HG03139 (cell line): ENCODE measurements around the gene COQ8A.

Source experiments
- ATAC-seq: cut with Tn5 transposase; IDR thresholded peaks from one replicate; pipeline ENCODE4 v1.9.1; 2021; ENCODE audit not compliant: unreplicated experiment

The COQ8A gene

GRCh38 chr1:226940029-226940805, at the start of gene COQ8A:
TSS of gene COQ8A (plus strand) at chr1:226940294. CDS start at chr1:226961386, 21,092 bp downstream.
- ATAC-seq: peak; percentile 96

GRCh38 chr1:226890331-226891108, 49.6 kb upstream of the COQ8A start:
- no peak for ATAC-seq

- ATAC-seq: no peak
Measured at GRCh38 chr1:226891346-226891745, 48.7 kb upstream of the COQ8A start.

- ATAC-seq: no peak
Measured at GRCh38 chr1:226891846-226892523, 48.1 kb upstream of the COQ8A start.

- no peak for ATAC-seq
Measured at GRCh38 chr1:226892524-226892875, 47.6 kb upstream of the COQ8A start.

GRCh38 chr1:226893936-226894335, 46.2 kb upstream of the COQ8A start:
- ATAC-seq: no peak

GRCh38 chr1:226894826-226895225, 45.3 kb upstream of the COQ8A start:
- ATAC-seq: no peak

- no peak for ATAC-seq
Measured at GRCh38 chr1:226895644-226896043, 44.5 kb upstream of the COQ8A start.

- ATAC-seq: no peak
Measured at GRCh38 chr1:226898246-226898645, 41.8 kb upstream of the COQ8A start.

GRCh38 chr1:226901421-226901820, 38.7 kb upstream of the COQ8A start:
- ATAC-seq: no peak

GRCh38 chr1:226902601-226903000, 37.5 kb upstream of the COQ8A start:
- no peak for ATAC-seq

- ATAC-seq: no peak
Measured at GRCh38 chr1:226903819-226904716, 36.0 kb upstream of the COQ8A start.

- no peak for ATAC-seq
Measured at GRCh38 chr1:226904772-226905171, 35.3 kb upstream of the COQ8A start.

- ATAC-seq: no peak
Measured at GRCh38 chr1:226908419-226908818, 31.7 kb upstream of the COQ8A start.

- no peak for ATAC-seq
Measured at GRCh38 chr1:226908913-226909312, 31.2 kb upstream of the COQ8A start.

GRCh38 chr1:226912587-226913176, 27.4 kb upstream of the COQ8A start:
- ATAC-seq: peak; percentile 56

GRCh38 chr1:226915672-226915995, 24.5 kb upstream of the COQ8A start:
- peak; percentile 15 for ATAC-seq

- ATAC-seq: no peak
Measured at GRCh38 chr1:226916497-226916896, 23.6 kb upstream of the COQ8A start.

GRCh38 chr1:226919587-226919986, 20.5 kb upstream of the COQ8A start:
- no peak for ATAC-seq

GRCh38 chr1:226919995-226920394, 20.1 kb upstream of the COQ8A start:
- ATAC-seq: no peak
